AML-193 (cell line): ENCODE measurements around the gene FMOD.
"Not testable (repeated sequence)": the region's sequence is repeated elsewhere in the genome, so short reads cannot be mapped to it uniquely, and the experiment has no call there.

Source experiments
- DNase-seq, 2 experiments: peaks; one replicate each; lab custom pipeline; 2025; lab: John Stamatoyannopoulos, UW

The FMOD gene

DNA sequence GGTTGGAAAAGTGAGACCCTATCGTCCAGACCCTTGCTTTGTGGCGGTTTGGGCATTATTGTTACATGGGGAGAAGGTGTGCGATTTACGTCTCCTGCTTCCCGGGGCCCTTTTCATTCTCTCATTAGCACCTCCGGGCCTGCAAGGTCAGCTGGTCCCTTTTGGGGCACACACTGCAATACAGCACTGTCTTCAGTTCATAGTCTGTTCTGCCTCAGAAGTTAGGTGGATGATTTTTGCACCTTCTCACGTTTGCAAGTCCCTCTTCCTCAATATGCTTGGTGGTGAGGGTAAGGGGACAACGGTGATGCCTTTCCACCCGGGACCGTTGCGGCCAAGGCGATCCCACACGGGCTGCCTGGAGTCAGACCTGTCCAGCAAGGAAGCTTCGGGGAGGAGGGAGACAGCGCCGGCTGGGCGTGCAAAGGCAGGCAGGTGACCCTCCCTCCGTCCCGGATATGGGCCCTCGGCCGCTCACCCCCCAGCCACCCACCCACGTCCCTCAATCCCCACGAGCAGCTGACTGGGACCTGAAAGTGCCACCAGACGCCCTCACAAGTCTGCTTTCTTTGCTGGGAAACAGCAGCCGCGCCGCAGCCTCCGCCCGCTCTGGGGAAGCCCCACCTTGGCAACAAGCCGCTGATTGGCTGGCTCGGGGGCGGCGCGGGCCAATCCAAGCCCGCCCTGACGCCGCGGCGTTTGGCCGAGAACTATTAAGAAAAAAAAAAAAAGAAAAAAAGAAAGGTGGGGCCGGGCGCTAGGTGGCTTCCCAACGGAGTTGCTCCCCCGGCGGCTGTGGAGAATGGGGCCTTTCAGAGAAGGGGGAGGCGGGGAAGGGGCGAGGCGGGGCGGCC, 23.9 kb downstream of the FMOD start:
- peak; percentile 84 to 90 for DNase-seq

DNA sequence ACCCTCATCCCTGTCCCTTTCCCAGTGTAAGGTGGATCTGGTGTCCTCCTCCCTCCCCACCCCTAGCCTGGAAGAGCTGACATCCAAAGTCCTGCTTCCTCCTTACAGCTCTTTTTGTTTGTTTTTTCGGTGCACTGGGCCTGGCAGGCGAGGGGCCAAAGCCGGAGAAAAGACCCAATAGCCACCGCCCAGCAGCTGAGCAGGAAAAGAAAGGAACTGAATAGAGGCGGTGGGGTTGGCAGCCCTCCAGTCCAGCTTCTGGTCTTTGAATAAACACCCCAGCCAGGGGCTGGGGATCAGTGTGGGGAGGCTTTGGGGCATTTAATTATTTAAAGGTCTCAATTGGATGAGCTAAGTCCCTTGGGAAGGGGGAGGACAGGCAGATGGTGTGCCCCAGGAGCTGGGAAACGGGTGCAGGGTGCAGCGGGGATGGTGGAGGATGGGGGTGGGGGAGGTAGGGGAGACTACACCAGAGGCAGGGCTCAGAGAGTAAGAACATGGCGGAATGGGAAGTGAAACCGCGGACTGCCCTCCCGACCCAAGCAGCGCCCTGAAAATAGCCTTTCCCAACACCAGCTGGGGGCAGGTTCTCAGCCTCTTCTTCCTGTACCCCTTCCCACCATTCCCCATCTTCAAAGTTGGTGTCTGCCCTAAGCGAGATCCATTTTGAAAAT, 25.4 kb downstream of the FMOD start:
- DNase-seq, result no peak

DNA sequence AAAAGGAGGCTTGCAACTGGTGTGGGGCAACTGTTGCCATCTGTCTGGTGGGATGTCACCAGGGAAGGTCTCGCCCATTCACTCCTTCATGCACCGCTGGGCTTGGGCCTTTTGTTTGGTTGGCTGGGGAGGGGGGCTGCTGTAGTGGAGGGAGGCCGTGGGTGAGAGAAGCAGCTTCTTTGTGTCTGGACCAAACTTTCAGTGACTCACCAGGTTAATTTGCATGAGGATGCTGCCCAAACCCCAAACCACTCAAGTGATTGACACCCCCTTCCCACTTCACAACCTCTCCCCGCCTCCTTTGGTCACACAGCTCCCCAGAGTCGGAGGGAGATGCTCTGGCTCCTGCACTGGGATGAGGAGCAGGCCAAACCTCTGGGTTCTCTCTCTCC, 25.9 kb downstream of the FMOD start:
- DNase-seq, result no peak

DNA sequence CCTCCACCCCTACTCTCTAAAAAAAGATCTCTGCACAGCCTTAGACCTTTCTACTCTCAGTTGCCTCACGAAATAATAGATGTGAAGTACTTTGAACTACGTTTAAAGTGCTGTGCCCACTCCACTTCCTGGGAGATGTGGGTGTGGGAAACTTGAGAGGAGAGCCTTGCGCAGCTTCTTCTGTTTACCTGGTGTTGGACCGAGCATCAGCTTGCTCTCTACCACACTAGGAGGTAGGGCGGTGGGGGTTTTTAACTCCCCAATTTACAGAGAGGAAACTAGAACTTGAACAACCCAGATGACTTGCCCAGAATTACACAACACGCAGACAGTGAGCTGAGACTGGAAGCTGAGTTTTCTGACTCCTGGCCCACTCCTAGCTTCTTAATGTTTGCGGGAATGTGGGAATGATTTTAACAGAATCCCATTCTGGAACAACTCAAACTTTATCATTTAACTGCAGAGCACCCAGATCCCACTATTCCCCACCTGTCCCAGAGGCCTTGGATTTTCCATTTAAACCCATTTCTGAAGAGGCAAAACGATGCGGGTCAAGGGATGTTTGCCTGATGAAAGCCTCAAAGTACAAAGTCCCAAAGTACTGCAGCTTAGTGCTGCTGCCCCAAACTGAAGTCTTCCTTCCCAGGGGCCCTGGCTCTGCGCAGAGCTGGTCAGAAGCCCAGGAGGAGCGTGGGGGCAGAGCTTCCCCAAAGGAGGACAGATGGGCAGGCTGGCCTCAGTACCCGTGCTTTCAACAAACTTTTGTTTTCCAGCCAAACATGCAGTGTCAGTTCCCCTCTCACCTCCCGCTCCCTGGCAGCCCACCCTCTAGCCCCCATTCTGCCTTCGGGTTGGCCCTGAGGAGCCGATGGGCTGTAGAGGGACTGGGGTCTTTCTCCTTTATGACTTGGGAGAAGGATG, 26.6 kb downstream of the FMOD start:
- DNase-seq, result peak; percentile 16 to 53

DNA sequence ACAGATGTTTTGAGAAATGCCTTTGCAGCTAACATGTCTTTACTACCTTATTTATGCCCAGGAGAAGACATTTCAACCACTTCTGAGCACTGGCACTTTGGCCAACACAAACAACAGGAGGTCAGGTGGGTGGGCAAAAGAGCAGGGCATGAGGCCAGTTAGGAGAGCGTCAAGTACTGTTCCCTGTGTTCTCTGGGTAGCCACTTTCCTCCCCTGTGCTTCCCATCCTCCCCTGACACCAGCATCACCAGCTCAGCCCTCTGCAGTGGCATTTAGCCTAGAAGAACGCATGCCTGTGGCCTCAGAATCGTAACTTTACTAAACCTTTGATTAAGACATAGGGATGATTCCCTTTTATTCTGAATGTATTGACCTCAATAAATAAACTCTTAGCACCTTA, 27.3 kb downstream of the FMOD start:
- no peak for DNase-seq

DNA sequence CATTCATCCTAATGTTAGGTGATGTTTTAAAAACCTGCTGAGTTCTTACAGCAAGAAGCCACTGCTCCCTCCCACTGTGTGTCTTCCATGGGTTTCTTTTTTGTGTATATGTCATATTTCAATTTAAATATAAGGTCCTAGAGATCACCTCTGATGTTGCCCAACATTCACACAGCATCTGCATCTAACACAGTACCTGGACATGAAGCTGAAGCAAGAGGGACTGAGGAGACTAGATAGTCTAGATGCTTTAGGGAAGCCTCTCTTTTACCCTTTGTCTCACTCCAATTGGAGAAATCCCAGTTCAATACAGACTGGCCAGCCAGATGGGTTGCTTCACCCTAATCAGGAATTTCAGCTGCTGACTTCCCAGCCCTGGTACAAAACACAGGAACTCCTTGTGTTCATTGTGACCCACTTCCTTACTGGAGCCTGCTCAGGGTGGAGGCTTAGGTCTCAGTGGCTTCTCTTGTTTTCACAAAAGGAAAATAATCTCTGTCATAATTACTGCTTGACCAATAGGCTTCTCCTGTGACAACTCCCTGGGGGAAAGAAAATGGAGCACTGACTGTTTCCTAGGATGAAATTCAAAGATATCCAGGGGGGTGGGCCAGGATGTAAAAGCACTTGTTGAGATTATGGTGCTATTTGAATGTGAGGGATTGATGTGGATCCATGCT, 28.3 kb downstream of the FMOD start:
- no peak for DNase-seq

DNA sequence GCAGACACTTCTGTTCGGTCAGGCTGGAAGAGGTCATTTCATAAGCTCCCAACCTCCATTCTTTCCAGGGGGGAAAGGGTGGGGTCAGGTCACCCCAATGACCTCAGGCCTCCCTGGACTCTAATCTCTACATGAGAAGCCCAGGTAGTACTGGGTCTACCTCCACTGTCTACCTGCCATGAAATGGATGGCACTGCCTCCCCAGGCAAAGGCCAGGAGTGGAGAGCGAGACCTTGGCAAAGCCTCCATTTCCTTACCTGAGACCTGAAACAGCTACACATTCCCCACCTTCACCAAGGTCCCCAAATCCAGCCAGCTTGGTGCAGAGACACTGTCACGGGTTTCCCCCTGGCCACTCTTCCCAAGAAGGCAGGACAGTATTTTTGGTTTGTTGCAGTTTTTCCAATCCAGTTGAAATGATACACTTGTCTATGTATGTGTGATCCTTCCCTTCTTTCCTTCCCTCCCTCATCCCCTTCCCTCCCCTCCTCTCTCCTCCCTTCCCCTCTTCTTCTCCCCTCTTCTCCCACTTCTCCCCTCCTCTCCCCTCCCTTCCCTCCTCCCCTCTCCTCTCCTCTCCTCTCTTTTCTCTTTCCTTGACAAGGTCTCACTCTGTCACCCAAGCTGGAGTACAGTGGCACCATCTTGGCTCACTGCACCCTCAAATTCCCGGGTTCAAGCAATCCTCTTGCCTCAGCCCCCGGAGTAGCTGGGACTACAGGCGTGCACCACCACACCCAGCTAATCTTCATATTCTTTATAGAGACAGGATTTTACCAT, 29.5 kb downstream of the FMOD start:
- DNase-seq, result no peak

DNA sequence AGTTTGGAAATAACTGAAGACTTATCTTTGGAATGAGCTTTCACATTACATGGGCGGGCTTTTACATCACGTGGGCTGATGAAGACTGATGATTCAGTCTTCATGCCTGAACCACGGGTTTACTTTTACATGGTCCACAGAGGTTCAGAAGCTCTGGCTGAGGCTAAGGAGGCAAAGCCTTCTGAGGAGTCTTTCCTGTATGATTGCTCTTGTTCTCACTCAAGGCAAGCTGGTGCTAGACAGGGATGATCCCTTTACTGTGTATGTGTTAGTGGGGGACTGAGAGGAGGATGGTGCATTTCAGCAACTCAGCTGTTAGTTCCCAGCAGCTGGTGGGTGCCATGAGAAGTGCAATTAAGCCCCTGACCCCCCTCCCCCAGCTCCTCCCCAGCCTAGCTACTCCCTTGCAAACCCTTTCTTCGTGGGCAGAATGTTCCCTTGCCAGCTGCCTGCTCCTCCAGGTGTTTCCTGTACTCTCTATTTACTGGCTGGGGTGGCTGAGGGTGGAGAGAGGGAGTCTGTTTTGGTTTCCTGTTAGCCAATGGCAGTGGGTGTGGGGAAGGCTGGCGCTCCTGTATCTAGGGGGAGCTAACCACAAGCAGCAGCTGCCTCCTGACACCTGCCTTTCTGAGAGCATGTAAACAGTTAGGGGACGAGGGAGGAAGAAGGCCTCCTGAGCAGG, 30.2 kb downstream of the FMOD start:
- DNase-seq, result peak; percentile 87 to 91

DNA sequence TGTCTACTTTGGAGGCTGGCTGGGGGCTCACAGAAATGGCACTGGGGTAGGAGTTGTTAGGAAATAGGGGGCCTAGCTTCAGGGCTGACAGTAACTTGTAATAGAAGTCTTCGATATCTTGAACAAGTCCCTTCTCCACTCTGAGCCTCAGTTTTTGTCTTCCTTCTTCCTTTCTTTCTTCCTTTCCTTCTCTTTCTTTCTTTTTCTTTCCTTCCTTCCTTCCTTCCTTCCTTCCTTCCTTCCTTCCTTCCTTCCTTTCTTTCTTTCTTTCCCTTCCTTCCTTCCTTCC, 32.7 kb downstream of the FMOD start:
- no peak for DNase-seq

DNA sequence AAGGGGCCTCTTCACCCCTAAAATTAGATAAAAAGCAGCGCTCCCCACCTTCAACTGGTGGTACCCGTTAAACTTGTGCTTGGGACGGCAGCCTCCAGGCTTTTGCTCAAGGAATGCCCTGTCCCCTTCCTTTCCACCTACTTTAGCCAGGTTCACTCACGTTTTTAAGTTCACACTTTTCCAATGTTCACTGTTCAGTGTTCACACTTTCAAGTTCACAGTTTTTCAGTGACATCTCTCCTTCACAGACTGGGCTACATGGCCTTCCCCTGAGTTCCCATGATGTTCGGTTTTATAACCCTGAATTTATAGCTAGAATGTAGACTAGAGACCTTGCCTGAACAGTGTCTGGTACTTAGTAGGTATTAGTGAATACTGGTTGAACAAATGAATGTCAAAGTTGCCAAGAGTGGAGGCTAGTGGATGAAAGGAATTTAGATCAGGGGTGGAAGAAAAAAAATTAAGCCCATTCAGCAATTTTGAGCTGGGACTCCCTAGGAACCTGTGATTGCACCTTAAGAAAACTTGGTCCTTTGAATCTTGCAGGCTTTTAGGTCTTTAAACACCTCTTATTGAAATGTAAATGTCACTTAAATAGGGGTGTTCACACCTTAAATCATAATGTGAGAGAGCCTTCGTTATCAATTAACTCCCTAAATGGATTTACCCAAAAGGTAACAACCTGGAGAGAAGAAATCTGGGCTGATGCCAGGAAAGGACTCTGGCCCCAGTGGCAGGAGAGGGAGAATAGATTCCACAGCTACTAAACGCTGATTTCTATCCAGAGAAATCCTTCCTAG, 33.3 kb downstream of the FMOD start:
- no peak for DNase-seq

DNA sequence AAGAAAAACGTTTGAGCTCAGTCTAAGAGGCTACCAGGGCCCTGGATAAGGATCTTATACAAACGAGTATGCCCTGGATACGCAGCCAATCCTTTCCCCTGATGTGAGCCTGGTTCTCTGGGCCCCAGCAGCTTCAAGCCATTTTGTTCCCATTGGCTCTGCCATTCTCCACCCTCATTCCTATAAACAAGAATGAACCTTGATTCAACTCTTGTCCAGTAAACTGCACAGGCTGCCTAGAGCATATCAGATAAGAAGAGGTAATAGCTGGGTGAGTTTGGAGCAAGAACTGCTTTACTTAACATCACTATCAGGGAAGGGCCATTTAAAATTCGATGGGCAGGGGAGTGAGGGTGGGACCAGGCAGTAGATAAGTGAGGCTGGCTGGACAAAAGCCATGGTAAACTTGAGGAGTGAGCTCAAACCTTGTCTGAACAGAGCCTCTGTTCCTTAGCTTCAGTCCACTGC, 34.3 kb downstream of the FMOD start:
- DNase-seq, result no peak

DNA sequence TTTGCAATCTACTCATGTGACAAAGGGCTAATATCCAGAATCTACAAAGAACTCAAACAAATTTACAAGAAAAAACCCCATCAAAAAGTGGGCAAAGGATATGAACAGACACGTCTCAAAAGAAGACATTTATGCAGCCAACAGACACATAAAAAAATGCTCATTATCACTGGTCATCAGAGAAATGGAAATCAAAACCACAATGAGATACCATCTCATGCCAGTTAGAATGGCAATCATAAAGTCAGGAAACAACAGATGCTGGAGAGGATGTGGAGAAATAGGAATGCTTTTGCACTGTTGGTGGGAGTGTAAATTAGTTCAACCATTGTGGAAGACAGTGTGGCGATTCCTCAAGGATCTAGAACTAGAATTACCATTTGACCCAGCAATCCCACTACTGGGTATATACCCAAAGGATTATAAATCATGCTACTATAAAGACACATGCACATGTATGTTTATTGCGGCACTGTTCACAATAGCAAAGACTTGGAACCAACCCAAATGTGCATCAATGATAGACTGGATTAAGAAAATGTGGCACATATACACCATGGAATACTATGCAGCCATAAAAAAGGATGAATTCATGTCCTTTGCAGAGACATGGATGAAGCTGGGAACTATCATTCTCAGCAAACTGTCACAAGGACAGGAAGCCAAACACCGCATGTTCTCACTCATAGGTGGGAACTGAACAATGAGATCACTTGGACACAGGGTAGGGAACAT, 36.7 kb downstream of the FMOD start:
- not testable (repeated sequence) for DNase-seq

DNA sequence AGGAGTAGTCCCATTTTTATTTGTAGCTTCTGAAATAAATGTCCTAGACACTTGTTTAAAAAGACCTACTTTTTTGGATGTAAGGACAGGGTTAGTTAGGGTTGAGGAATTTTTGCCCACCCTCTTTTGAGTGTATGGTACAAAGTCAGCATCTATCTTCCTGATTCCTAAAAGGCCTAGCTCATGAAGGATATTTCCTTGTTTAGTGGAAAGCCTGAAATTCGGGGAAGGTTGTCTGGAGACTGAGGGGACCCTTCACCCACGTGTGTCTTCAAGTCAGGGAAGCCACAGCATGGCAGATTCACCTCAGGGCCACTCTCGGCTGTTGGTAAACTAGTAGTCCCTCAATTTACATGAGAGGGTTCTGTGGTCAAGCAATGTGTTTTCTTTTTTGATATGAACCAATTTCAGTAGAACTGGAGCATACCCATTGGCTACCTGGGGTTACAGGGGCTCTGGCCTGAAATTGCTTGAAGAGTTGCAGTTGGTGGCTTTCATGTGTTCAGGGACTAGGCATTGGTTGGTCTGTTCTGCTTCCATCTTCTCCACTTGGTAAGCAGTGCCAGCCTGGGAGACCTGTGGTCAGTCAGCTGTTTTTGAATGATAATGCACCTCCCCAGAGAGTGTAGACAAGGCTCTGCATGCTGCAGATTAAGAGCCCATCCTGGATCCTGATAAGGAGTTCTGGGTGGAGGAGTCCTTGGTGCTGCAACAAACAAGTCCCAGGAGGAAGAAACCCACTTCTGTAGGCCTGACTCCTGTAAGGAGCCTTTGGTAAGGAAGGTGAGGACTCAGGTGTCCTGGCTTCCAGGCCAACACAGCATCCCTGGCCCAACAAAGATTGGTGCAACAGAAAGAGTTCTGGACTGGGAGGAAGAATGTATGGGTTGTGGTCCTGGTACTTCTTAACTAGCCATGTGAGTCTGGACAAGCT, 39.3 kb downstream of the FMOD start:
- no peak for DNase-seq

DNA sequence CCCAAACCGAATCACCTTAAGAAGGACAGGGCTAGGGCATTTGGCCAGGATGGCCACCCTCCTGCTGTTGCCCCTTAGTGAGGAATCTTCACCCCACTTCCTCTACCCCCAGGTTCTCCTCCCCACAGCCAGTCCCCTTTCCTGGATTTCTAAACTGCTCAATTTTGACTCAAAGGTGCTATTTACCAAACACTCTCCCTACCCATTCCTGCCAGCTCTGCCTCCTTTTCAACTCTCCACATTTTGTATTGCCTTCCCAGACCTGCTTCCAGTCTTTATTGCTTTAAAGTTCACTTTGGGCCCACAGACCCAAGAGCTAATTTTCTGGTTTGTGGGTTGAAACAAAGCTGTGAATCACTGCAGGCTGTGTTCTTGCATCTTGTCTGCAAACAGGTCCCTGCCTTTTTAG, 42.0 kb downstream of the FMOD start:
- DNase-seq, result no peak

DNA sequence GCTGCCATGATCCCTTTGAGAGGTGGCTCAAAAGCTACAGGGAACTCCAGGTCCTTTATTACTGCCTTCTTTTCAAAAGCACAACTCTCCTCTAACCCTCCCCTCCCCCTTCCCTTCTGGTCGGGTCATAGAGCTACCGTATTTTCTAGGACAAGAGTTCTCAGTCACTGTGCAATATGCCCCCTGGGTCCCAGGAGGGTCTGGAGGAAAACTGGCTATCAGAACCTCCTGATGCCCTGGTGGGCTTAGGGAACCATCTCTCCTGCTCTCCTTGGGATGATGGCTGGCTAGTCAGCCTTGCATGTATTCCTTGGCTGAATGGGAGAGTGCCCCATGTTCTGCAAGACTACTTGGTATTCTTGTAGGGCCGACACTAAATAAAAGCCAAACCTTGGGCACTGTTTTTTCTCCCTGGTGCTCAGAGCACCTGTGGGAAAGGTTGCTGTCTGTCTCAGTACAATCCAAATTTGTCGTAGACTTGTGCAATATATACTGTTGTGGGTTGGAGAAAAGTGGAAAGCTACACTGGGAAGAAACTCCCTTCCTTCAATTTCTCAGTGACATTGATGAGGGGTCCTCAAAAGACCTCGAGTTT, 42.5 kb downstream of the FMOD start:
- no peak for DNase-seq

DNA sequence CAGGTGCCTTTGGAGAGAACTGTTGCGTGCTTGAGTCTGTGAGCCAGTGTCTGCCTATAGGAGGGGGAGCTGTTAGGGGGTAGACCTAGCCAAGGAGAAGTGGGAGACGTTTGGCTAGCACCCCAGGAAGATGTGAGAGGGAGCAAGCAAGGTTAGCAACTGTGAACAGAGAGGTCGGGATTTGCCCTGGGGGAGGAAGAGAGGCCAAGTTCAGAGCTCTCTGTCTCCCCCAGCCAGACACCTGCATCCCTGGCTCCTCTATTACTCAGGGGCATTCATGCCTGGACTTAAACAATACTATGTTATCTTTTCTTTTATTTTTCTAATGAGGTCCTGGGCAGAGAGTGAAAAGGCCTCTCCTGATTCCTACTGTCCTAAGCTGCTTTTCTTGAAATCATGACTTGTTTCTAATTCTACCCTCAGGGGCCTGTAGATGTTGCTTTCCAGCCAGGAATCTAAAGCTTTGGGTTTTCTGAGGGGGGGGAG, 43.2 kb downstream of the FMOD start:
- no peak for DNase-seq

DNA sequence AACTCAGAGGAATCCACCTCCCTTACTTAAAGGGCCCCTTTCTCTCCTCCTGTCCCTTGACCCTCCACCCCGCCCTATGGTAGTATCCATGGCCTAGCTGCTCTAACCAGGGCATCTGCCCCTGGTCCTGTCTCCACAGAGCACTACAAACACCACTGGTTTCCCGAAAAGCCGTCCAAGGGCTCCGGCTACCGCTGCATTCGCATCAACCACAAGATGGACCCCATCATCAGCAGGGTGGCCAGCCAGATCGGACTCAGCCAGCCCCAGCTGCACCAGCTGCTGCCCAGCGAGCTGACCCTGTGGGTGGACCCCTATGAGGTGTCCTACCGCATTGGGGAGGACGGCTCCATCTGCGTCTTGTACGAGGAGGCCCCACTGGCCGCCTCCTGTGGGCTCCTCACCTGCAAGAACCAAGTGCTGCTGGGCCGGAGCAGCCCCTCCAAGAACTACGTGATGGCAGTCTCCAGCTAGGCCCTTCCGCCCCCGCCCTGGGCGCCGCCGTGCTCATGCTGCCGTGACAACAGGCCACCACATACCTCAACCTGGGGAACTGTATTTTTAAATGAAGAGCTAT, 43.9 kb downstream of the FMOD start:
- no peak for DNase-seq
